ENCODE data around the gene OGFR. TPM values are rescaled to one million over a fixed set of nuclear protein-coding genes. Genes with fewer than 3 reads are reported as not detected.

Gene OGFR
- total RNA-seq, 1 donor = 39.1 TPM

- TF ChIP-seq, protein P1, sequence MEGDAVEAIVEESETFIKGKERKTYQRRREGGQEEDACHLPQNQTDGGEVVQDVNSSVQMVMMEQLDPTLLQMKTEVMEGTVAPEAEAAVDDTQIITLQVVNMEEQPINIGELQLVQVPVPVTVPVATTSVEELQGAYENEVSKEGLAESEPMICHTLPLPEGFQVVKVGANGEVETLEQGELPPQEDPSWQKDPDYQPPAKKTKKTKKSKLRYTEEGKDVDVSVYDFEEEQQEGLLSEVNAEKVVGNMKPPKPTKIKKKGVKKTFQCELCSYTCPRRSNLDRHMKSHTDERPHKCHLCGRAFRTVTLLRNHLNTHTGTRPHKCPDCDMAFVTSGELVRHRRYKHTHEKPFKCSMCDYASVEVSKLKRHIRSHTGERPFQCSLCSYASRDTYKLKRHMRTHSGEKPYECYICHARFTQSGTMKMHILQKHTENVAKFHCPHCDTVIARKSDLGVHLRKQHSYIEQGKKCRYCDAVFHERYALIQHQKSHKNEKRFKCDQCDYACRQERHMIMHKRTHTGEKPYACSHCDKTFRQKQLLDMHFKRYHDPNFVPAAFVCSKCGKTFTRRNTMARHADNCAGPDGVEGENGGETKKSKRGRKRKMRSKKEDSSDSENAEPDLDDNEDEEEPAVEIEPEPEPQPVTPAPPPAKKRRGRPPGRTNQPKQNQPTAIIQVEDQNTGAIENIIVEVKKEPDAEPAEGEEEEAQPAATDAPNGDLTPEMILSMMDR (IDR thresholded peaks at IDR 0.05; ENCODE audit: extremely low read depth, low read depth, low read length) = no peak
These were observed 20.8 kb downstream of the OGFR start for GRCh38 chr20:62825333-62825985.

DNA sequence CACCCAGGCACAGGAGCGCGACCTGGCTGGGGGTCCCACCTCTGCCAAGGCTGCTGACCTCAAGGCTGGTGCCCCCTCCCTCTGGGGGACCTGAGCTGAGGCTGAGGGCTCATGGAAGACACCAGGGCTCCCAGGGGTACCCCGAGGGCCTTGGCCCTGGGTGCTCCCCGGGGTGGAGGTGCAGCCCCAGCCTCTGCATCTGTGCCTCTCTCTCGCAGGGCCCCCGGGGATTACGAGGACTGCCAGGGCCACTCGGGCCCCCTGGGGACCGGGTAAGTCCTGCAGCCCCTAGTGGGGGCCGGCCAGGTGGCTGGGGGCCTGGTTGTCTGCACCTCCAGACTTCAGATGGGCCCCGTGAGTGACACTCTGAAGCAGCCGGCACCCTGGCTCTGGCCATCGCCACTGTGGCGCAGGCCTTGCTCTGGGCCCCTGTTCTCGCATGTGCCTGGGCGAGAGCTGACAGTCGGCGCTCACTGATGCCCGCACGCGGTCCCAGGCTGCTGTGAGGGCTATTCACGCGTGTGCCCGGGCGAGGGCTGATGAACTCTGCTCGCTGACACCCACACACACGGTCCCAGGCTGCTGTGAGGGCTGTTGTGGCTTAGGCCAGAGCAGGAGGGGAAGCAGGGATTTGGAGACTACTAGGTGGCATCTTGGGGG is 21.5 kb downstream of the OGFR start:
- Histone ChIP-seq H3K4me1 (ENCODE audit: insufficient read depth, low read length) (peaks cover 7% of the 10 kb centered on the region), H2AFZ (ENCODE audit: low read length) (no peak overlapping the region), H3K27ac (ENCODE audit: low read depth, low read length) (no peak overlapping the region), H3K4me3 (ENCODE audit: insufficient read depth, low read length) (no peak overlapping the region), H3K27me3 (ENCODE audit: insufficient read depth, low read length) (peaks cover 36% of the 10 kb centered on the region), H4K20me1 (ENCODE audit: insufficient read depth, low read length) (no peaks in the 10 kb centered on the region), H3K9me3 (ENCODE audit: low read depth, low read length) (no peaks in the 10 kb centered on the region), H3K36me3 (ENCODE audit: insufficient read depth, low read length) (no peaks in the 10 kb centered on the region), H3K79me2 (ENCODE audit: insufficient read depth, low read length) (no peaks in the 10 kb centered on the region), H3K4me2 (ENCODE audit: insufficient read depth, low read length) (no peak overlapping the region)
- DNase-seq (ENCODE audit: insufficient read length, low spot score, missing footprints) = peak; percentile 85
- TF ChIP-seq, protein P1 (IDR thresholded peaks at IDR 0.05; ENCODE audit: extremely low read depth, low read depth, low read length) = no peak

More at GRCh38 chr20:62825333-62825985, 20.8 kb downstream of the OGFR start:
- peaks cover 7% of the 10 kb centered on the region for H3K4me1 ChIP-seq (ENCODE audit: insufficient read depth, low read length)
- no peaks in the 10 kb centered on the region for H3K79me2 ChIP-seq (ENCODE audit: insufficient read depth, low read length)
- H3K4me3 ChIP-seq (ENCODE audit: insufficient read depth, low read length) = no peak overlapping the region
- H2AFZ ChIP-seq (ENCODE audit: low read length) = no peak overlapping the region
- peaks cover 32% of the 10 kb centered on the region for H3K27me3 ChIP-seq (ENCODE audit: insufficient read depth, low read length)
- H3K4me2 ChIP-seq (ENCODE audit: insufficient read depth, low read length) = no peak overlapping the region
- no peaks in the 10 kb centered on the region for H3K9me3 ChIP-seq (ENCODE audit: low read depth, low read length)
- H3K27ac ChIP-seq (ENCODE audit: low read depth, low read length) = no peak overlapping the region
- DNase-seq (ENCODE audit: insufficient read length, low spot score, missing footprints) = peak; percentile 86
- no peaks in the 10 kb centered on the region for H3K36me3 ChIP-seq (ENCODE audit: insufficient read depth, low read length)
- no peaks in the 10 kb centered on the region for H4K20me1 ChIP-seq (ENCODE audit: insufficient read depth, low read length)

GRCh38 chr20:62826646-62827310 is 22.1 kb downstream of the OGFR start:
- no peaks in the 10 kb centered on the region for H4K20me1 ChIP-seq (ENCODE audit: insufficient read depth, low read length)

More at GRCh38 chr20:62826646-62827310, 22.1 kb downstream of the OGFR start:
- peaks cover 42% of the 10 kb centered on the region for H3K27me3 ChIP-seq (ENCODE audit: insufficient read depth, low read length)
- no peak overlapping the region for H3K4me2 ChIP-seq (ENCODE audit: insufficient read depth, low read length)
- H3K36me3 ChIP-seq (ENCODE audit: insufficient read depth, low read length) = no peaks in the 10 kb centered on the region
- no peak overlapping the region for H3K27ac ChIP-seq (ENCODE audit: low read depth, low read length)
- DNase-seq (ENCODE audit: insufficient read length, low spot score, missing footprints) = peak; percentile 83
- H3K4me1 ChIP-seq (ENCODE audit: insufficient read depth, low read length) = peaks cover 7% of the 10 kb centered on the region
- no peak overlapping the region for H3K4me3 ChIP-seq (ENCODE audit: insufficient read depth, low read length)
- no peaks in the 10 kb centered on the region for H3K79me2 ChIP-seq (ENCODE audit: insufficient read depth, low read length)
- no peaks in the 10 kb centered on the region for H3K9me3 ChIP-seq (ENCODE audit: low read depth, low read length)
- H2AFZ ChIP-seq (ENCODE audit: low read length) = no peak overlapping the region
- TF ChIP-seq, protein P1 (IDR thresholded peaks at IDR 0.05; ENCODE audit: extremely low read depth, low read depth, low read length) = no peak
